Transverse colon (tissue), 3 donors: ENCODE measurements around the gene FAM163A.

Experiments used
- CTCF ChIP-seq, 5 experiments: fragments of 200-600 bp in 3 of 5; fragments of 450-650 bp in 2 of 5; sonication (generic) in 3 of 5; IDR thresholded peaks; 1 replicate in 2 of 5; 2 replicates in 3 of 5; pipeline ENCODE4 v1.5.1; 2016 to 2017; ENCODE audit warnings: antibody characterized with exemption in 5 of 5, inconsistent platforms in 3 of 5, mild to moderate bottlenecking in 2 of 5, moderate library complexity in 1 of 5
- POLR2A ChIP-seq: fragments of 450-650 bp; IDR thresholded peaks from one replicate; pipeline ENCODE4 v1.6.1; 2016; ENCODE audit warnings: antibody characterized with exemption, mild to moderate bottlenecking, moderate library complexity

GRCh38 chr1:179761846-179762640 lies 19.0 kb downstream of the FAM163A start:
- TF ChIP-seq CTCF (IDR thresholded peaks at IDR 0.05) (no peak), POLR2A (no peak)
